HG03196 (cell line): ENCODE data around the gene ARPC5.

Source experiments
- ATAC-seq: cut with Tn5 transposase; IDR thresholded peaks from one replicate; pipeline ENCODE4 v1.9.1; 2021; ENCODE audit not compliant: unreplicated experiment

ARPC5 gene

GRCh38 chr1:183612407-183612806 lies 23.2 kb downstream of the ARPC5 start:
- no peak for ATAC-seq

- ATAC-seq: no peak
These were observed 24.6 kb downstream of the ARPC5 start for GRCh38 chr1:183611021-183611420.

GRCh38 chr1:183609759-183610452 lies 25.7 kb downstream of the ARPC5 start:
- no peak for ATAC-seq

- ATAC-seq: peak; percentile 37
These were observed 26.3 kb downstream of the ARPC5 start for GRCh38 chr1:183609313-183609712.

GRCh38 chr1:183607322-183607980 lies 28.1 kb downstream of the ARPC5 start:
- ATAC-seq: peak; percentile 38

- no peak for ATAC-seq
These were observed 29.7 kb downstream of the ARPC5 start for GRCh38 chr1:183605904-183606303.

- no peak for ATAC-seq
These were observed 30.8 kb downstream of the ARPC5 start for GRCh38 chr1:183604815-183605214.

GRCh38 chr1:183604038-183604808 lies 31.4 kb downstream of the ARPC5 start:
- no peak for ATAC-seq

GRCh38 chr1:183602510-183602909 lies 33.1 kb downstream of the ARPC5 start:
- ATAC-seq: no peak

GRCh38 chr1:183600634-183601033 lies 34.9 kb downstream of the ARPC5 start:
- ATAC-seq: no peak

- ATAC-seq: no peak
These were observed 35.4 kb downstream of the ARPC5 start for GRCh38 chr1:183600136-183600535.

GRCh38 chr1:183598386-183598785 lies 37.2 kb downstream of the ARPC5 start:
- no peak for ATAC-seq

GRCh38 chr1:183597656-183598347 lies 37.8 kb downstream of the ARPC5 start:
- ATAC-seq: no peak

- no peak for ATAC-seq
These were observed 39.1 kb downstream of the ARPC5 start for GRCh38 chr1:183596500-183596899.

- no peak for ATAC-seq
These were observed 40.0 kb downstream of the ARPC5 start for GRCh38 chr1:183595537-183595936.

- peak; percentile 55 for ATAC-seq
These were observed 42.2 kb downstream of the ARPC5 start for GRCh38 chr1:183593356-183593755.

- ATAC-seq: no peak
These were observed 42.9 kb downstream of the ARPC5 start for GRCh38 chr1:183592733-183593132.

- ATAC-seq: peak; percentile 71
These were observed 45.1 kb downstream of the ARPC5 start, which contains the start of gene NCF2 for GRCh38 chr1:183590244-183591191. NCF2 (minus strand) TSS chr1:183590459; CDS start chr1:183590329, 130 bp downstream.

GRCh38 chr1:183589874-183590243 lies 45.7 kb downstream of the ARPC5 start:
- peak; percentile 6 for ATAC-seq

- ATAC-seq: no peak
These were observed 46.2 kb downstream of the ARPC5 start for GRCh38 chr1:183589384-183589783.
